HG02884 (cell line): ENCODE measurements around the gene ARSB.
A peak's percentile ranks its signal among the peaks of the same experiment; 100 is the strongest.
"Not testable (repeated sequence)": the region's sequence is repeated elsewhere in the genome, so short reads cannot be mapped to it uniquely, and the experiment has no call there.

Experiments
- ATAC-seq: cut with Tn5 transposase; IDR thresholded peaks from one replicate; pipeline ENCODE4 v1.9.1; 2021; ENCODE audit warnings: mild to moderate bottlenecking, moderate library complexity; ENCODE audit not compliant: unreplicated experiment

The ARSB gene

GRCh38 chr5:78758169-78758839, 226.8 kb downstream of the ARSB start:
- ATAC-seq, result peak; percentile 62

- no peak for ATAC-seq
Measured at GRCh38 chr5:78757269-78758053, 227.6 kb downstream of the ARSB start.

- ATAC-seq, result no peak
Measured at GRCh38 chr5:78756858-78757257, 228.3 kb downstream of the ARSB start.

- no peak for ATAC-seq
Measured at GRCh38 chr5:78755822-78756429, 229.2 kb downstream of the ARSB start.

- ATAC-seq, result no peak
Measured at GRCh38 chr5:78754655-78755054, 230.5 kb downstream of the ARSB start.

- no peak for ATAC-seq
Measured at GRCh38 chr5:78753093-78753531, 232.0 kb downstream of the ARSB start.

GRCh38 chr5:78751872-78752271, 233.2 kb downstream of the ARSB start:
- no peak for ATAC-seq

GRCh38 chr5:78750281-78750680, 234.8 kb downstream of the ARSB start:
- no peak for ATAC-seq

- no peak for ATAC-seq
Measured at GRCh38 chr5:78747705-78748359, 237.3 kb downstream of the ARSB start.

GRCh38 chr5:78747055-78747454, 238.1 kb downstream of the ARSB start:
- ATAC-seq, result no peak

GRCh38 chr5:78746021-78746770, 238.9 kb downstream of the ARSB start:
- no peak for ATAC-seq

GRCh38 chr5:78744951-78745534, 240.1 kb downstream of the ARSB start:
- ATAC-seq, result no peak

- no peak for ATAC-seq
Measured at GRCh38 chr5:78741019-78741418, 244.1 kb downstream of the ARSB start.

GRCh38 chr5:78738693-78739300, 246.3 kb downstream of the ARSB start:
- no peak for ATAC-seq

- no peak for ATAC-seq
Measured at GRCh38 chr5:78738104-78738503, 247.0 kb downstream of the ARSB start.

GRCh38 chr5:78735834-78736463, 249.2 kb downstream of the ARSB start:
- no peak for ATAC-seq

GRCh38 chr5:78734950-78735349, 250.2 kb downstream of the ARSB start:
- ATAC-seq, result no peak

- ATAC-seq, result no peak
Measured at GRCh38 chr5:78734094-78734845, 250.8 kb downstream of the ARSB start.

GRCh38 chr5:78732721-78733120, 252.4 kb downstream of the ARSB start:
- not testable (repeated sequence) for ATAC-seq
